Hippocampal formation (tissue), 2 donors: ENCODE results near the gene CHST15.

Experiments used
- DNase-seq, 2 donors: peaks; one replicate each; lab custom pipeline; 2025; lab: John Stamatoyannopoulos, UW

The CHST15 gene

GRCh38 chr10:123965973-123966895 is 127.2 kb downstream of the CHST15 start:
- DNase-seq: no peak

GRCh38 chr10:123964953-123965352 is 128.4 kb downstream of the CHST15 start:
- DNase-seq: no peak

GRCh38 chr10:123962756-123963530 is 130.5 kb downstream of the CHST15 start:
- no peak for DNase-seq

GRCh38 chr10:123958241-123958640 is 135.2 kb downstream of the CHST15 start:
- no peak for DNase-seq
